H1 (cell line): ENCODE measurements around the gene GRIK2. TPM values are rescaled to one million over a fixed set of nuclear protein-coding genes. Genes with fewer than 3 reads are reported as not detected.

Experiments used
- CTCF ChIA-PET: fragments of 300-600 bp; sonication (Branson Sonifier 250); formaldehyde crosslinking; loops from one replicate; lab custom pipeline; 2021; ENCODE audit not compliant: partially characterized antibody; lab: Charles Lee
- POLR2A ChIA-PET: fragments of 300-600 bp; sonication (Branson Sonifier 250); formaldehyde crosslinking; loops from one replicate; lab custom pipeline; 2021; ENCODE audit warnings: inconsistent platforms; ENCODE audit not compliant: partially characterized antibody; lab: Charles Lee
- DNase-seq, 2 experiments: peaks; one replicate each; pipeline versions ENCODE4 v3.0.0 to v3.0.0-alpha.2; 2010 to 2022; ENCODE audit warnings: low spot score in 2 of 2, low read depth in 1 of 2, mixed read lengths in 1 of 2
- FAIRE-seq: peaks from 2 replicates; lab custom pipeline; 2011; peaks lifted over from hg19 to GRCh38; lab: Jason Lieb, UNC
- H2AFZ ChIP-seq: 2 replicates; pipeline ENCODE4 v1.8.1; 2012; ENCODE audit warnings: low read length, inconsistent platforms
- H2AK5ac ChIP-seq: 2 replicates; pipeline ENCODE4 v1.6.1; 2013; ENCODE audit warnings: low read depth, low read length
- H2BK120ac ChIP-seq: replicated peaks from 2 replicates; pipeline ENCODE3; 2013; ENCODE audit warnings: low read depth, low read length, inconsistent platforms
- H2BK12ac ChIP-seq: 2 replicates; pipeline ENCODE4 v1.6.1; 2013; ENCODE audit warnings: low read depth, low read length
- H2BK15ac ChIP-seq: 2 replicates; pipeline ENCODE4 v1.6.1; 2013; ENCODE audit warnings: low read length
- H2BK20ac ChIP-seq: 2 replicates; pipeline ENCODE4 v1.6.1; 2013; ENCODE audit warnings: low read length
- H2BK5ac ChIP-seq: 2 replicates; pipeline ENCODE4 v1.6.1; 2013; ENCODE audit warnings: low read depth, low read length
- H3K14ac ChIP-seq: 2 replicates; pipeline ENCODE4 v1.6.1; 2013; ENCODE audit warnings: inconsistent platforms; ENCODE audit not compliant: insufficient read length
- H3K18ac ChIP-seq: 2 replicates; pipeline ENCODE4 v1.6.1; 2013; ENCODE audit warnings: low read length; ENCODE audit errors: extremely low read depth
- H3K23ac ChIP-seq: 2 replicates; pipeline ENCODE4 v1.6.1; 2013; ENCODE audit warnings: inconsistent platforms; ENCODE audit not compliant: insufficient read length
- H3K23me2 ChIP-seq: 2 replicates; pipeline ENCODE4 v1.6.1; 2013; ENCODE audit warnings: low read depth, low read length
- H3K27ac ChIP-seq: 2 replicates; pipeline ENCODE4 v1.6.1; 2011; ENCODE audit warnings: low read depth, low read length, inconsistent platforms
- H3K27me3 ChIP-seq, 4 experiments: replicated peaks in 1 of 4; 1 replicate in 1 of 4; 2 replicates in 3 of 4; pipeline versions ENCODE4 v1.6.1 to v1.8.1; 2011 to 2013; ENCODE audit warnings: low read length in 3 of 4, mild to moderate bottlenecking in 3 of 4, inconsistent platforms in 2 of 4, mixed read lengths in 2 of 4, moderate library complexity in 1 of 4; ENCODE audit not compliant: control insufficient read depth in 3 of 4, insufficient read depth in 3 of 4; ENCODE audit errors: extremely low read depth in 1 of 4
- H3K36me3 ChIP-seq, 4 experiments: 2 replicates each; pipeline versions ENCODE4 v1.6.1 to v1.8.1; 2011 to 2013; ENCODE audit warnings: mild to moderate bottlenecking in 4 of 4, low read length in 3 of 4, moderate library complexity in 2 of 4, control low read depth in 1 of 4, inconsistent platforms in 1 of 4; ENCODE audit not compliant: insufficient read depth in 4 of 4, control insufficient read depth in 2 of 4
- H3K4ac ChIP-seq: replicated peaks from 2 replicates; pipeline ENCODE3; 2013; ENCODE audit warnings: low read length, low read depth, mixed read lengths, inconsistent platforms; ENCODE audit not compliant: insufficient read length
- H3K4me1 ChIP-seq, 4 experiments: replicated peaks in 1 of 4; 1 replicate in 1 of 4; 2 replicates in 3 of 4; pipeline versions ENCODE4 v1.6.1 to v1.8.1; 2011 to 2013; ENCODE audit warnings: low read length in 3 of 4, inconsistent platforms in 2 of 4, mixed read lengths in 1 of 4; ENCODE audit not compliant: insufficient read depth in 4 of 4, control insufficient read depth in 3 of 4
- H3K4me2 ChIP-seq, 2 experiments: 2 replicates each; pipeline versions ENCODE4 v1.6.1 to v1.8.1; 2011 to 2013; ENCODE audit warnings: low read depth in 2 of 2, low read length in 2 of 2, control low read depth in 1 of 2, inconsistent platforms in 1 of 2, mild to moderate bottlenecking in 1 of 2; ENCODE audit not compliant: insufficient read depth in 1 of 2
- H3K4me3 ChIP-seq, 4 experiments: fragments of 200-600, 300-600 bp in 1 of 4; sonication (generic), shearing (Covaris generic), sonication (Bioruptor Twin) in 1 of 4; 2 replicates each; pipeline versions ENCODE4 v1.5.1 to v1.8.1; 2011 to 2016; ENCODE audit warnings: low read length in 4 of 4, low read depth in 3 of 4, control low read depth in 2 of 4, inconsistent platforms in 2 of 4, mild to moderate bottlenecking in 2 of 4, mixed read lengths in 1 of 4, moderate library complexity in 1 of 4; ENCODE audit not compliant: insufficient read depth in 2 of 4; ENCODE audit errors: extremely low read depth in 1 of 4
- H3K56ac ChIP-seq: replicated peaks from 2 replicates; pipeline ENCODE3; 2013; ENCODE audit warnings: low read depth, mild to moderate bottlenecking, mixed read lengths, low read length, inconsistent platforms; ENCODE audit not compliant: insufficient read length
- H3K79me1 ChIP-seq: 2 replicates; pipeline ENCODE4 v1.6.1; 2013; ENCODE audit warnings: low read depth, low read length, control low read depth
- H3K79me2 ChIP-seq, 2 experiments: 2 replicates each; pipeline versions ENCODE4 v1.6.1 to v1.8.1; 2012 to 2013; ENCODE audit warnings: low read length in 2 of 2, mild to moderate bottlenecking in 2 of 2, inconsistent platforms in 1 of 2; ENCODE audit not compliant: insufficient read depth in 2 of 2, control insufficient read depth in 1 of 2
- H3K9ac ChIP-seq, 4 experiments: replicated peaks in 1 of 4; 1 replicate in 1 of 4; 2 replicates in 3 of 4; pipeline versions ENCODE4 v1.6.1 to v1.8.1; 2011 to 2013; ENCODE audit warnings: low read depth in 3 of 4, low read length in 3 of 4, control low read depth in 2 of 4, mild to moderate bottlenecking in 2 of 4, moderate library complexity in 2 of 4, inconsistent platforms in 1 of 4; ENCODE audit errors: extremely low read depth in 1 of 4
- H3K9me3 ChIP-seq, 2 experiments: 2 replicates each; pipeline versions ENCODE4 v1.6.1 to v1.8.1; 2012 to 2013; ENCODE audit warnings: mild to moderate bottlenecking in 2 of 2, moderate library complexity in 2 of 2, control low read depth in 1 of 2, inconsistent platforms in 1 of 2, low read depth in 1 of 2, low read length in 1 of 2, mixed read lengths in 1 of 2; ENCODE audit not compliant: insufficient read depth in 2 of 2
- H4K20me1 ChIP-seq, 2 experiments: replicated peaks in 1 of 2; 2 replicates each; pipeline versions ENCODE3 to v1.8.1; 2011 to 2013; ENCODE audit warnings: inconsistent platforms in 2 of 2, low read length in 2 of 2, mild to moderate bottlenecking in 1 of 2; ENCODE audit not compliant: insufficient read depth in 2 of 2, control insufficient read depth in 1 of 2
- H4K5ac ChIP-seq: 2 replicates; pipeline ENCODE4 v1.6.1; 2013; ENCODE audit warnings: low read length, low read depth, mixed read lengths, inconsistent platforms; ENCODE audit not compliant: insufficient read length
- H4K8ac ChIP-seq: 2 replicates; pipeline ENCODE4 v1.8.0; 2013; ENCODE audit warnings: mild to moderate bottlenecking, moderate library complexity, low read length, inconsistent platforms; ENCODE audit not compliant: insufficient read depth; ENCODE audit errors: extremely low read depth
- H4K91ac ChIP-seq: replicated peaks from 2 replicates; pipeline ENCODE3; 2013; ENCODE audit warnings: low read length, mixed read lengths, inconsistent platforms; ENCODE audit not compliant: insufficient read length
- BRCA1 ChIP-seq: IDR thresholded peaks from 2 replicates; pipeline ENCODE4 v1.6.1; 2012; ENCODE audit warnings: low read depth, low read length, improper control_type of control experiment
- CBX8 ChIP-seq: fragments of 300-800, 300-1000 bp; sonication (generic); IDR thresholded peaks from 2 replicates; pipeline ENCODE4 v1.7.1; 2016; ENCODE audit warnings: low read depth, low read length, borderline replicate concordance
- E2F6 ChIP-seq: IDR thresholded peaks from 2 replicates; pipeline ENCODE4 v1.6.1; 2012; ENCODE audit warnings: inconsistent platforms
- EP300 ChIP-seq, 2 experiments: IDR thresholded peaks; 1 replicate in 1 of 2; 2 replicates in 1 of 2; pipeline ENCODE4 v1.6.1; 2011 to 2012; ENCODE audit warnings: low read depth in 2 of 2, low read length in 2 of 2, mild to moderate bottlenecking in 2 of 2, borderline replicate concordance in 1 of 2, inconsistent platforms in 1 of 2, moderate library complexity in 1 of 2
- HDAC6 ChIP-seq: IDR thresholded peaks from one replicate; pipeline ENCODE4 v1.7.1; 2012; ENCODE audit warnings: low read depth, mild to moderate bottlenecking, inconsistent platforms, low read length, moderate library complexity
- JUND ChIP-seq: IDR thresholded peaks from 2 replicates; pipeline ENCODE4 v1.6.1; 2011; ENCODE audit warnings: mild to moderate bottlenecking, improper control_type of control experiment, low read length
- NANOG ChIP-seq: IDR thresholded peaks from 2 replicates; pipeline ENCODE4 v1.6.1; 2011; ENCODE audit warnings: low read length, low read depth, mild to moderate bottlenecking, inconsistent platforms; ENCODE audit not compliant: insufficient read depth, poor library complexity, severe bottlenecking
- POU5F1 ChIP-seq: IDR thresholded peaks from 2 replicates; pipeline ENCODE4 v1.6.1; 2011; ENCODE audit warnings: low read depth, mild to moderate bottlenecking, low read length, moderate library complexity
- RXRA ChIP-seq: IDR thresholded peaks from 2 replicates; pipeline ENCODE4 v1.6.1; 2011; ENCODE audit warnings: low read depth, mild to moderate bottlenecking, low read length, moderate library complexity; ENCODE audit not compliant: insufficient read depth
- TAF1 ChIP-seq: IDR thresholded peaks from 2 replicates; pipeline ENCODE4 v1.6.1; 2011; ENCODE audit warnings: mild to moderate bottlenecking, low read depth, low read length
- TAF7 ChIP-seq: optimal IDR thresholded peaks from 2 replicates; pipeline ENCODE3; 2011; ENCODE audit warnings: low read depth, mild to moderate bottlenecking, inconsistent platforms, low read length, moderate library complexity, borderline replicate concordance
- TCF12 ChIP-seq: IDR thresholded peaks from 2 replicates; pipeline ENCODE4 v1.6.1; 2011; ENCODE audit warnings: low read depth, mild to moderate bottlenecking, low read length
- TEAD4 ChIP-seq: IDR thresholded peaks from 2 replicates; pipeline ENCODE4 v1.6.1; 2012; ENCODE audit warnings: low read depth, low read length, inconsistent platforms, mixed read lengths
- YY1 ChIP-seq: IDR thresholded peaks from 2 replicates; pipeline ENCODE4 v1.6.1; 2011; ENCODE audit warnings: low read depth, mild to moderate bottlenecking, low read length
- WGBS, 2 experiments: shearing (Covaris generic) in 1 of 2; methylation state at CpG; one replicate each; pipeline versions ENCODE4 v1.1.6 to v1.1.7; 2013 to 2015; ENCODE audit warnings: low lambda C conversion rate in 2 of 2, mixed read lengths in 2 of 2, inconsistent platforms in 1 of 2, low coverage in 1 of 2, missing lambda C conversion rate in 1 of 2; ENCODE audit not compliant: insufficient replicate concordance in 2 of 2, insufficient coverage in 1 of 2, insufficient read length in 1 of 2; ENCODE audit errors: extremely low coverage in 1 of 2, missing lambda C conversion rate in 1 of 2; 5-methylcytosine and 5-hydroxymethylcytosine counted together
- polyA plus RNA-seq, 7 experiments: library from polyadenylated mRNA; depleted of rRNA in 3 of 7; stranded (reverse) in 5 of 7; unstranded in 2 of 7; fragments of >200 nt in 5 of 7; fragments of 200-250 nt in 2 of 7; gene quantifications; 1 replicate in 5 of 7; 2 replicates in 1 of 7; 4 replicates in 1 of 7; pipeline versions ENCODE4 v1.2.1 to v1.2.3, GENCODE V29; 2011 to 2013; ENCODE audit warnings: missing spikeins in 2 of 7, mixed read lengths in 2 of 7
- total RNA-seq: library from RNA; stranded (reverse); fragmentation: NEBNext Ultra II Directional; extraction: Animal tissue kit (Norgen Biotek cat#: 25700); gene quantifications from 2 replicates; pipeline ENCODE4 v1.2.1, GENCODE V29; 2021

Gene GRIK2
- total and polyA plus RNA-seq, 2 of the 8 experiments (the other 6 are each of a cell fraction or from before 2014, with no cell fraction given), result 1.8 to 2.2 TPM

- H2AK5ac ChIP-seq, result no peak overlapping the region
- 88% methylated on average over 5 of the region's 5 CpGs; no CpG with 5 or more reads in 1 of the 2 experiments for WGBS, 2 experiments
- no peak for FAIRE-seq
- H4K91ac ChIP-seq, result no peak overlapping the region
- no peak overlapping the region for H3K27ac ChIP-seq
- no peak overlapping the region for H3K4me3 ChIP-seq
- no peak overlapping the region for H2BK12ac ChIP-seq
- no peak for TF ChIP-seq YY1
- no peak for TF ChIP-seq HDAC6
- no peak for TF ChIP-seq CBX8
- TF ChIP-seq E2F6, result no peak
- no peak for TF ChIP-seq TEAD4
- TF ChIP-seq TCF12, result no peak
- no peak for TF ChIP-seq POU5F1
- TF ChIP-seq NANOG, result no peak
- no peak for TF ChIP-seq TAF1
- no peak for TF ChIP-seq JUND
- no peak for TF ChIP-seq TAF7
- TF ChIP-seq EP300 (IDR thresholded peaks at IDR 0.05; ENCODE audit: borderline replicate concordance in 1 of 2, low read depth in 2 of 2, low read length in 2 of 2), result no peak
- no peak for TF ChIP-seq BRCA1
- TF ChIP-seq RXRA, result no peak
- TF ChIP-seq, all 59 proteins: peak for 0
- Histone ChIP-seq H3K27me3 (no peaks in the 10 kb centered on the region; a peak in 1 of 7 replicates), H4K5ac (no peak overlapping the region), H3K23me2 (no peaks in the 10 kb centered on the region), H3K4ac (no peak overlapping the region), H2BK5ac (no peak overlapping the region), H3K4me2 (no peak overlapping the region), H3K9ac (no peak overlapping the region), H2BK120ac (no peak overlapping the region), H3K56ac (no peak overlapping the region), H2AFZ (no peak overlapping the region), H2BK15ac (no peak overlapping the region), H4K20me1 (no peaks in the 10 kb centered on the region), H3K23ac (no peak overlapping the region), H3K9me3 (no peaks in the 10 kb centered on the region; a peak in 1 of 4 replicates), H2BK20ac (no peak overlapping the region), H3K36me3 (no peaks in the 10 kb centered on the region), H4K8ac (no peak overlapping the region), H3K79me2 (no peaks in the 10 kb centered on the region), H3K4me1 (0 out of 7 replicates have a peak, but pooled peaks cover 0 to 4% (median 1%) of the 10 kb centered on the region in 4 experiments), H3K79me1 (no peaks in the 10 kb centered on the region), H3K14ac (no peak overlapping the region), H3K18ac (no peak overlapping the region)
- no peak for DNase-seq
- ChIA-PET POLR2A (no interaction called here), CTCF (no interaction called here)
Measured at GRCh38 chr6:101433141-101433540, 39.6 kb downstream of the GRIK2 start.
